Measurements from ENCODE around the gene NOX3.
A peak's percentile ranks its signal among the peaks of the same experiment; 100 is the strongest.

Gene NOX3

GRCh38 chr6:155402656-155403304 lies 52.9 kb downstream of the NOX3 start:
- no peaks in the 10 kb centered on the region for H4K20me1 ChIP-seq
- H3K9me3 ChIP-seq (replicated peaks in 1 of 11): peaks cover 0 to 5% (median 0%) of the 10 kb centered on the region in 11 experiments; a peak in 1 of 22 replicates
- no peak for TF ChIP-seq Cebpa-rat (IDR thresholded peaks at IDR 0.05)
- no peak overlapping the region for H3K4me3 ChIP-seq
- no peaks in the 10 kb centered on the region for H3K27me3 ChIP-seq
- H3K4me1 ChIP-seq: peaks cover 9 to 19% (median 12%) of the 10 kb centered on the region in 10 experiments; a peak in 18 of 20 replicates
- H3K36me3 ChIP-seq: no peaks in the 10 kb centered on the region
- H3K9ac ChIP-seq: no peak overlapping the region
- no peak overlapping the region for H3K4me2 ChIP-seq
- H3K27ac ChIP-seq: no peak overlapping the region

- peaks cover 9 to 19% (median 12%) of the 10 kb centered on the region in 10 experiments; a peak in 18 of 20 replicates for H3K4me1 ChIP-seq
- H3K27ac ChIP-seq: no peak overlapping the region
- no peak overlapping the region for H3K4me3 ChIP-seq
- TF ChIP-seq Cebpa-rat (IDR thresholded peaks at IDR 0.05): no peak
- no peaks in the 10 kb centered on the region for H4K20me1 ChIP-seq
- H3K27me3 ChIP-seq: no peaks in the 10 kb centered on the region
- no peak overlapping the region for H3K9ac ChIP-seq
- no peaks in the 10 kb centered on the region for H3K36me3 ChIP-seq
- peaks cover 0 to 5% (median 0%) of the 10 kb centered on the region in 11 experiments; a peak in 2 of 22 replicates for H3K9me3 ChIP-seq (replicated peaks in 1 of 11)
- no peak overlapping the region for H3K4me2 ChIP-seq
Measured at GRCh38 chr6:155400654-155400965, 55.0 kb downstream of the NOX3 start.

- H3K9ac ChIP-seq: no peak overlapping the region
- no peaks in the 10 kb centered on the region for H4K20me1 ChIP-seq
- TF ChIP-seq Cebpa-rat (IDR thresholded peaks at IDR 0.05): no peak
- no peaks in the 10 kb centered on the region for H3K36me3 ChIP-seq
- H3K4me3 ChIP-seq: no peak overlapping the region
- no peaks in the 10 kb centered on the region for H3K27me3 ChIP-seq
- H3K27ac ChIP-seq: no peak overlapping the region
- peaks cover 0 to 5% (median 0%) of the 10 kb centered on the region in 11 experiments; a peak in 2 of 22 replicates for H3K9me3 ChIP-seq (replicated peaks in 1 of 11)
- peaks cover 6 to 16% (median 10%) of the 10 kb centered on the region in 10 experiments; a peak in 18 of 20 replicates for H3K4me1 ChIP-seq
- no peak overlapping the region; a peak in 1 of 22 replicates for H3K4me2 ChIP-seq
Measured at GRCh38 chr6:155399745-155400653, 55.6 kb downstream of the NOX3 start.

DNA sequence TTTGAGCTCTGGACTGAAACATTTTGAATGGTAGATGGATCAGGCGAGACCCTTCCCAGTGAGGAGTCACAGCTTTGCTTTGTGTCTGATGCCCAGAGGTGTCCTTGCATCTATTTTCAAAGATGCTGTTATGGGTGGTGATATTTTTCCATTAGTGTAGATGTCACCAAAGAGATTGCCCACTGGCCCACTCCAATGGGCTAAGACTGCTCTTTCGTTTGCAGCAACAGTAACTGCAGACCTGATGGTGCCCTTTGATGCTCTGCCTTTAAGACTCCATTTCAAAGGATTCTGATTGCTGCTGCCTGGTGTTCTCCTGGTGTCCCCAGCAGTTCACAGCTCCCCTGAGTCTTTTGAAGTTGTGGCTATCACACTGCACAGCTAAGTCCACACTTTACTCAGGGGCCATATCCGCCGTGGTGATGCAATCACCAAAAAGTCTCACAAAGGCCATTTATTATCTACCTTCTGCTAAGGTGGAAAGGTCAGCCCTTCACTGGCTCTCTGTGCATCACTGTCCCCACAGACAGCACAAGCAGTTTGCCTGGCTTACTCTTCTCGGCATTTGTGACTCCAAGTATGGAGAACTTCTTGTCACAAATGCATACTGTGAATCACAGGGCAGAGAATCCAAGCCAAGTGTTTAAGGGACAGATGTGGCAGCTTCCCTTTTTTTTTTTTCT lies 56.4 kb downstream of the NOX3 start:
- no peaks in the 10 kb centered on the region for H3K36me3 ChIP-seq
- peaks cover 0 to 5% (median 0%) of the 10 kb centered on the region in 11 experiments; a peak in 2 of 22 replicates for H3K9me3 ChIP-seq (replicated peaks in 1 of 11)
- no peaks in the 10 kb centered on the region for H4K20me1 ChIP-seq
- no peak overlapping the region for H3K9ac ChIP-seq
- no peaks in the 10 kb centered on the region for H3K27me3 ChIP-seq
- H3K4me1 ChIP-seq: peaks cover 0 to 15% (median 3%) of the 10 kb centered on the region in 10 experiments; a peak in 10 of 20 replicates
- no peak overlapping the region for H3K4me3 ChIP-seq
- H3K4me2 ChIP-seq: peak overlapping the region in 3 of 11 experiments; percentile 2 to 43 (median 38); a peak in 3 of 22 replicates
- no peak overlapping the region for H3K27ac ChIP-seq
- 0 out of 22 replicates have a peak, but pooled peaks of 2 of the 11 experiments have one; percentile 18 to 19 for TF ChIP-seq Cebpa-rat (IDR thresholded peaks at IDR 0.05)

DNA sequence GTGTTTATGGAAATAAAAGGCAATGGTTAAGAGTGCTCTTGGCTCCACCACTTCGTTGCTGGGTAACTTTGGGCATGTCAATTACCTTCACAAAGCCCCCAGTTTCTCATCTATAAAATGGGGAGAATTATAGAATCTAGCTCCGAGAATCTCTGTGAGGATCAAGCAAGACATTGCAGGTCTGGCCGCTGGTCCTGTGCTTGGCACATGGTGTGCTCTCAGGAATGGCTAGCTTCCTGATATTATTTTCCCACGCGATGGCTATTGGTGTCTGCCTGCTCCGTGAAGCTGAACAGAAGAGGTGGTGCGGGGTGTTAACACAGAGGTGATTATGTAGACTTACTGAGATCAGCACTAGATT lies 57.0 kb downstream of the NOX3 start:
- H3K27ac ChIP-seq: no peak overlapping the region
- peaks cover 0 to 15% (median 2%) of the 10 kb centered on the region in 10 experiments; a peak in 7 of 20 replicates for H3K4me1 ChIP-seq
- H3K27me3 ChIP-seq: no peaks in the 10 kb centered on the region
- peaks cover 0 to 5% (median 0%) of the 10 kb centered on the region in 11 experiments; a peak in 3 of 22 replicates for H3K9me3 ChIP-seq (replicated peaks in 1 of 11)
- H4K20me1 ChIP-seq: no peaks in the 10 kb centered on the region
- peak overlapping the region in 2 of 11 experiments; percentile 38 to 43; a peak in 2 of 22 replicates for H3K4me2 ChIP-seq
- H3K36me3 ChIP-seq: no peaks in the 10 kb centered on the region
- H3K4me3 ChIP-seq: no peak overlapping the region
- no peak for TF ChIP-seq Cebpa-rat (IDR thresholded peaks at IDR 0.05)
- no peak overlapping the region for H3K9ac ChIP-seq

GRCh38 chr6:155398221-155398620 lies 57.4 kb downstream of the NOX3 start:
- Histone ChIP-seq H3K36me3 (no peaks in the 10 kb centered on the region), H3K9me3 (replicated peaks in 1 of 11) (peaks cover 0 to 4% (median 0%) of the 10 kb centered on the region in 11 experiments; a peak in 3 of 22 replicates), H3K4me1 (peaks cover 0 to 15% (median 2%) of the 10 kb centered on the region in 10 experiments; a peak in 7 of 20 replicates), H3K27ac (no peak overlapping the region), H4K20me1 (no peaks in the 10 kb centered on the region), H3K27me3 (no peaks in the 10 kb centered on the region), H3K4me2 (no peak overlapping the region), H3K4me3 (no peak overlapping the region), H3K9ac (no peak overlapping the region)
- TF ChIP-seq Cebpa-rat (IDR thresholded peaks at IDR 0.05): no peak

DNA sequence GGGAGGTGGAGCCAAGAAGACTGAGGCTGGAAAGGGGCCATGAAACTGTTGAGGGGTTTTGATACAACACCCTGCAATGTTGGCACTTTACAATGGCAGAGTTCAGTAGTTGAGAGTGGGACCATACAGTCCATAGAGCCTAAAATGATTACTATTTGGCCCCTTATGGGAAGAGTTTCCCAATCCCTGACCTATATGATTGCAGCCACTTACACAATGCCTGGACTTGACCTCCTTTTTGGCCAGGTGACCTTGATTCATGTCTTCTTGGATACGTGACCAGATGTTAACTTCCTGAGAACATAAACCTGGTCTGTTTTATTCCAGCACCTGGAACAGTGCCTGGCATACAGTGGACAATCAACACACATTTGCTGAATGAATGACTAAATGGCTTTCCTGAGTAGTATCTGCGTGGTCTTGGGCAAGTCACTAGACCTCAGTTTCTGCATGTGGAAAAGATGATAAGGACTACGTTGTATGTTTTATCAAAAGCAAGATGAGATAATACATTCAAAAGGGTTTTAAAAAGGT lies 58.4 kb downstream of the NOX3 start:
- H3K9ac ChIP-seq: no peak overlapping the region
- H3K4me3 ChIP-seq: no peak overlapping the region
- H3K9me3 ChIP-seq (replicated peaks in 1 of 11): peaks cover 0 to 7% (median 0%) of the 10 kb centered on the region in 11 experiments; a peak in 4 of 22 replicates
- H3K4me1 ChIP-seq: peaks cover 0 to 15% (median 2%) of the 10 kb centered on the region in 10 experiments; a peak in 7 of 20 replicates
- H3K27me3 ChIP-seq: no peaks in the 10 kb centered on the region
- no peak for TF ChIP-seq Cebpa-rat (IDR thresholded peaks at IDR 0.05)
- H4K20me1 ChIP-seq: no peaks in the 10 kb centered on the region
- no peak overlapping the region for H3K27ac ChIP-seq
- no peaks in the 10 kb centered on the region for H3K36me3 ChIP-seq
- no peak overlapping the region for H3K4me2 ChIP-seq

GRCh38 chr6:155396605-155397004 lies 59.0 kb downstream of the NOX3 start:
- peaks cover 0 to 8% (median 0%) of the 10 kb centered on the region in 11 experiments; a peak in 5 of 22 replicates for H3K9me3 ChIP-seq (replicated peaks in 1 of 11)
- no peaks in the 10 kb centered on the region for H3K27me3 ChIP-seq
- peaks cover 0 to 15% (median 2%) of the 10 kb centered on the region in 10 experiments; a peak in 7 of 20 replicates for H3K4me1 ChIP-seq
- H3K4me3 ChIP-seq: no peak overlapping the region
- H3K9ac ChIP-seq: no peak overlapping the region
- H4K20me1 ChIP-seq: no peaks in the 10 kb centered on the region
- no peaks in the 10 kb centered on the region for H3K36me3 ChIP-seq
- no peak overlapping the region for H3K27ac ChIP-seq
- no peak overlapping the region for H3K4me2 ChIP-seq
- TF ChIP-seq Cebpa-rat (IDR thresholded peaks at IDR 0.05): no peak

All from BLaER1 treated with 17β-estradiol and CSF1 and Interleukin-3, amounts not matched to agents 10 nM and 100 nM (cell line).